ENCODE data around the gene SKIL.
"Not testable (repeated sequence)": the region's sequence is repeated elsewhere in the genome, so short reads cannot be mapped to it uniquely, and the experiment has no call there.

SKIL gene, protein sequence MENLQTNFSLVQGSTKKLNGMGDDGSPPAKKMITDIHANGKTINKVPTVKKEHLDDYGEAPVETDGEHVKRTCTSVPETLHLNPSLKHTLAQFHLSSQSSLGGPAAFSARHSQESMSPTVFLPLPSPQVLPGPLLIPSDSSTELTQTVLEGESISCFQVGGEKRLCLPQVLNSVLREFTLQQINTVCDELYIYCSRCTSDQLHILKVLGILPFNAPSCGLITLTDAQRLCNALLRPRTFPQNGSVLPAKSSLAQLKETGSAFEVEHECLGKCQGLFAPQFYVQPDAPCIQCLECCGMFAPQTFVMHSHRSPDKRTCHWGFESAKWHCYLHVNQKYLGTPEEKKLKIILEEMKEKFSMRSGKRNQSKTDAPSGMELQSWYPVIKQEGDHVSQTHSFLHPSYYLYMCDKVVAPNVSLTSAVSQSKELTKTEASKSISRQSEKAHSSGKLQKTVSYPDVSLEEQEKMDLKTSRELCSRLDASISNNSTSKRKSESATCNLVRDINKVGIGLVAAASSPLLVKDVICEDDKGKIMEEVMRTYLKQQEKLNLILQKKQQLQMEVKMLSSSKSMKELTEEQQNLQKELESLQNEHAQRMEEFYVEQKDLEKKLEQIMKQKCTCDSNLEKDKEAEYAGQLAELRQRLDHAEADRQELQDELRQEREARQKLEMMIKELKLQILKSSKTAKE

GRCh38 chr3:170357176-170358041, at the start of gene SKIL:
Gene SKIL, plus strand, starts transcription at chr3:170357715. Its CDS starts 2,617 bp downstream, at chr3:170360332.
- peak; percentile 92 for DNase-seq (ENCODE audit: low read depth)

DNA sequence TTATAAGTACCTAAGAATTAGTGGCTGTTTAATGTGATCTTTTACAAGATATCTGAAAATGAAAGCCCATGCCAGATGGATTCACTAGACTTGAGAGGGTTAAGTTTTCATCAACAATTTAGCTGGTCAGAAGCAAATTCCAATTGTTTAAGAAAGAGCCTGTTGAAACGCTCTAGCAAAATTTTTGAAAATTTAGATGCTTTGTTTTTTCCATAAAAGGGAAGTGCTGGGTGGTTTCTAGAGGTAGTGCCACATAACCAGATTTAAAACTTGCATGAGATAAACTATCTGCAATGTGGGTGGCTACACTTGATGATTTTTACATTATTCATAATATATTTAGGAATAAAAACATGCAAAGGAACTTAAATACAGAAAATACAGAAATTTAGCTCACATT, 48.5 kb upstream of the SKIL start:
- no peak for DNase-seq (ENCODE audit: low read depth)

DNA sequence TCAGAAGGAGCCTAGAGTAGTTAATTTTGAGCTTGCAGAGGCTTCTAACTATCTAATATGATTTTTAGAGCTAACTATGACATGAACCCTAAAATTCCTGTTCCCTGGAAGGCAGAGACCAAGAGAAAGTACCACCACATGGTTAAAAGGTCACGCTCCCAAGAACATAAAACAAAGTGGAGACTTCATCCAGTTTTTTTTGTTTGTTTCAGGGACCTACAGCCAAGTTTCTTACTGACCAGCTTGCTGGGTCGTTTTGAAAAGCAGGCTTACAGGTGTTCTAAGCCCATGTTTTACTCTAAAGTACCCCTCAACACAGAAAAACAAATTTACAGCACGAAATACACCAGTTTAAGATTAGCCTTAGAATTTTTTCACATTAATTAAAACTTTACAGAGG, 39.6 kb upstream of the SKIL start:
- DNase-seq (ENCODE audit: low read depth) = no peak

- DNase-seq (ENCODE audit: low read depth) = no peak
Measured at GRCh38 chr3:170320461-170321121, 36.9 kb upstream of the SKIL start.

DNA sequence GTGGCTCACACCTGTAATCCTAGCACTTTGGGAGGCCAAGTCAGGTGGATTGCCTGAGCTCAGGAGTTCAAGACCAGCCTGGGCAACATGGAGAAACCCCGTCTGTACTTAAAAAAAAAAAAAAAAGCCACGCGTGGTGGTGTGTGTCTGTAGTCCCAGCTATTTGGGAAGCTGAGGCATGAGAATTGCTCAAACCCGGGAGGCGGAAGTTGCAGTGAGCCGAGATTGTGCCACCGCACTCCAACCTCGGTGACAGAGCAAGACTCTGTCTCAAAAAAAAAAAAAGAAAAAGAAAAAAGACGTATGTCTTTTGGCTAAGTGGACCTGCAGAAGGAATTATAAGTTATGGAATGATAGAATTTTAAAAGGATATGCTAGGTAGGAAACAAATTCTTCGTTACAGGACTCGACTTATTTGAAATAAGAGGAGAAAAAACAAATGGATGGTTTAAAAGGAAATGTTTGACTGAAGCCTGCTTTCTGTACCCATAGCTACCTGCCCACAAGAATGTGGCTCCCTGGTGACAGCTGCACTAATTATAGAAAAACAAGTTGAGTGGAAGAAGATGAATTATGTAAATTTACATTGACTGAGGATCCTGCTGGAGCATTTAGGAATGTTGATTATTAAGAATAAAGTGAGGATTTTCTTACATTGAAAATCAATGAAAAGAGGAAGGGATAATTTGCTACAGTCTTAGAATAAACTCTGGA, 36.0 kb upstream of the SKIL start:
- DNase-seq (ENCODE audit: low read depth) = no peak

GRCh38 chr3:170322566-170323269, 34.8 kb upstream of the SKIL start:
- DNase-seq (ENCODE audit: low read depth) = no peak

DNA sequence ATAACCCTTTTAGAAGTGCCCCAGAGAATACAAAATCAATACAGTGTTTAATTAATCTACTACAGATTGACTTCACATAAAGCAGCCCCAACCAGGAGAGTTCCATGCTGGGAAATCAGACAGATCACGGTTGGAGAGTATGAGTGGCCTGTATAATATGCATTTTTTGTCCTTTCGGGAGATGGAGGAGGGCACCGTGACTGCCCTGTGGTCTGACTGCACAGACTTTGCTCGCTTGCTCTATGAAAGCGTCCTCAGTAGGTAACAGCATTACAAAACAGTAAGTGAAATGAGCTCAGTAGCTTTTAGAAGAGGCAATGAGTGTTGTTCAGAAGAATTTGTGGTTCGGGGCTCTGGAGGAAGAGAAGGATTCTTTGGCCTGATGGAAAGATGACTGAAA, 34.2 kb upstream of the SKIL start:
- DNase-seq (ENCODE audit: low read depth) = no peak

DNA sequence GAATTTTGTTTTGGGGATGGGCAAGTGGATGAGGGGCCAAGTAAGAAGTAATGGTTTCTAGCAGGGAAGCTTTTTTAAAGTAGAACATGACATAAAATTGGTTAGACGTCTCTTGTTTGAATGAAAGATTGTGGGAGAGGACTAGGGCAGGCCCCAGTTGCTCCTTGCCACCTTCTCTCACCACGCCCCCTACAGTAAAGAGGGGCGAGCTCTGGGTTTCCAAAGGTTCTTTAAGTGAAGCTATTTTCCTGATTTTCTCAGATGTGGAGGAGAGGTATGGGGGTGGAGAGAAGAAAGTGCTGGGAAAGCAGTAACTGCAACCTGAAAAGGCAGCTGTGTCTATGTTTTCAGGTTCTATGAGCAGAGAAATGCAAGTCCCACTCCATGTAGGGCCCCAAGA, 32.6 kb upstream of the SKIL start:
- DNase-seq (ENCODE audit: low read depth) = no peak

- DNase-seq (ENCODE audit: low read depth) = no peak
Measured at GRCh38 chr3:170327040-170327808, 30.3 kb upstream of the SKIL start.

DNA sequence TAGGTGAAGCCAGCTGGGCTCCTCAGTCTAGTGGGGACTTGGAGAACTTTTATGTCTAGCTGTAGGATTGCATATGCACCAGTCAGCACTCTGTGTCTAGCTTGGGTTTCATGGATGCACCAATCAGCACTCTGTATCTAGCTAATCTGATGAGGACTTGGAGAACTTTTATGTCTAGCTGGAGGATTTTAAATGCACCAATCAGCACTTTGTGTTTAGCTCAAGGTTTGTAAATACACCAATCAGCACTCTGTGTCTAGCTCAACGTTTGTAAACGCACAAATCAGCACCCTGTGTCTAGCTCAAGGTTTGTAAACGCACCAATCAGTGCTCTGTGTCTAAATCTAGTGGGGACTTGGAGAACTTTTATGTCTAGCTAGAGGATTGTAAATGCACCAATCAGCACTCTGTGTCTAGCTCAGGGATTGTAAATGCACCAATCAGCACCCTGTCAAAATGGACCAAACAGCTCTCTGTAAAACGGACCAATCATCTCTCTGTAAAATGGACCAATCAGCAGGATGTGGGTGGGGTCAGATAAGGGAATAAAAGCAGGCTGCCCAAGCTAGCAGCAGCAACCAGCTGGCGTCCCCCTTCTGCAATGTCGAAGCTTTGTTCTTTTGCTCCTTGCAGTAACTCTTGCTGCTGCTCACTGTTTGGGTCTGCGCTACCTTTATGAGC, 29.5 kb upstream of the SKIL start:
- not testable (repeated sequence) for DNase-seq (ENCODE audit: low read depth)

GRCh38 chr3:170330366-170330765, 27.1 kb upstream of the SKIL start:
- no peak for DNase-seq (ENCODE audit: low read depth)

- DNase-seq (ENCODE audit: low read depth) = no peak
Measured at GRCh38 chr3:170331143-170331542, 26.4 kb upstream of the SKIL start.

DNA sequence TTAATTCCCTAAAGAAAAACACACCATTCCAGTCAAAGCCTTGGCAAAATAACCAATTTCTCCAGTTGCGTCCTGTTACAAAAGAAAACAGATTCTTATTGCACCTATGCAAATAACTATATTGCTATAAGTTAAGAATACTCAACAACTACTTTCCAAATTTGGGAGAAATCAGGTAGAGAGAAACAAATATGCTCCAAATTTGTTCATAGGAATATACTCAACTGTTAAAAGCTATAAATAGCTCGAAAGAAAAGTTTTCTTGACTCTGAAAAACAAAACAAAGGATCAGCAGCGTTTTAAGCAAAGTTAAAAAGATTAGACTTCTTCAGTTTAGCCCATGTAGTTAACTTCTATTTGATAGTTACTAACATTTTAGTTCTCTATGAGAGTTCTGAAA, 20.1 kb upstream of the SKIL start:
- DNase-seq (ENCODE audit: low read depth) = no peak

DNA sequence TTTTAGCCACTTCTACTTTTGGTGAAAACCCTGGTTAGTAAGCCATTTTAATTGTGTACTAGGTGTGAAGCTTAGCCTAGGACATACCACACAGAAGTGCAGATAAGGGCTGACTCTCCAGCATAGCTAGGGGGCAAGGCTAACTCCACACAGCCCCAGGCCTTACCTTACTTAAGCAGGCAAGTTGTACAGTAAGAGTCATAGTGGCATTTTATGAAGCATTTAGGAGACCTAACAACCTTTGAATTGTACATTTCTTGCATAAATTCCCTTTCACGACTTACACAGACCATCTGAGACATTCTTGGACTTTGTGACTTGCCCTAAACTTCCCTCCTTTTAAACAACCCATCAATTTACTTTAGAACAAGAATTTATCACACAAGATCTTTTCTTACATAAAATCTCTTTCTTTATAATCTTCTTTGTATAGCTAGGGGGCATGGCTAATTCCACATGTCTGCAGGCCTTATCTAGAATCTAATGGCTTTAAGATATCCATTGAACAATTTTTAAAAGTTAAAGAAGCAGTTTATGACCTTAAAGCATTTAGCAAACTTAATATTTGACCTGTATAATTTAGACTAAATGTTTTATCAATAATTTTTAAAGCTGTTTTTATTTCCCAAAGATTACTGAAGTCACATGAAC, 18.7 kb upstream of the SKIL start:
- no peak for DNase-seq (ENCODE audit: low read depth)

GRCh38 chr3:170342273-170342672, 15.2 kb upstream of the SKIL start:
- not testable (repeated sequence) for DNase-seq (ENCODE audit: low read depth)

DNA sequence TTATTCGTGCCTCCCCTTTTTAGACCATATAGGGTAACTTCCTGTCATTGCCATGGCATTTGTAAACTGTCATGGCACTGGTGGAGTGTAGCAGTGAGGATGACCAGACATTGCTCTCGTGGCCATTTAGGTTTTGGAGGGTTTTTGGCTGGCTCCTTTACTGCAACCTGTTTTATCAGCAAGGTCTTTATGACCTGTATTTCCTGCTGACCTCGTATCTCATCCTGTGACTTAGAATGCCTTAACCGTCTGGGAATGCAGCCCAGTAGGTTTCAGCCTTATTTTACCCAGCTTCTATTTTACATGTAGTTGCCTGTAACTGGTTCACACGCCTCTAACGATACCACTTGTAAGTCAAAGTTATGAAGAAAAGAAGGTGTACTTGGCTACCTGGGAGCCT, 13.7 kb upstream of the SKIL start:
- DNase-seq (ENCODE audit: low read depth) = not testable (repeated sequence)

DNA sequence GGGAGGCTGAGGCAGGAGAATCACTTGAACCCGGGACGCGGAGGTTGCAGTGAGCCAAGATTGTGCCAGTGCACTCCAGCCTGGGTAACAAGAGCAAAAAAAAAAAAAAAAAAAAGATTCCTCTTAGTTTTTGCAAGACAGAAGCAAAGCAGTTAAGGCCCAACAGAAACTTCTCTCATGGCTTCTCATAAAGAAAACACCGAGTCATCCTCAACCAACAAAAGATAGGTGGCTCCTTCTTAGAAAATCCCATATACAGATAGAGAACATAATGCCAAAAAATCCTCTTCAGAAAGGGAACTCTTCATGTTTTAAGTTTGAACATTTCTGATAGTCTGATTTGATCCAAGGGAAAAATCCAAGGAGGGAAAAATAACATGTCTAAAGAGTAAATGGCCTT, 12.5 kb upstream of the SKIL start:
- no peak for DNase-seq (ENCODE audit: low read depth)

- no peak for DNase-seq (ENCODE audit: low read depth)
Measured at GRCh38 chr3:170346481-170347392, 10.8 kb upstream of the SKIL start.
